Naive thymus-derived CD4-positive, alpha-beta T cell (primary cell): ENCODE results near the gene STAT4. TPM values are rescaled to one million over a fixed set of nuclear protein-coding genes. Genes with fewer than 3 reads are reported as not detected.

Experiments used
- ATAC-seq: fragments of 150-1000 bp; cut with Tn5 transposase; 2 replicates; pipeline ENCODE4 v1.10.0; 2021; ENCODE audit warnings: mild to moderate bottlenecking, moderate library complexity
- CTCF ChIA-PET: fragments of 350-600 bp; sonication (Branson Sonifier 250); formaldehyde crosslinking; loops from one replicate; lab custom pipeline; 2021; ENCODE audit warnings: antibody characterized with exemption; lab: Charles Lee
- POLR2A ChIA-PET: fragments of 350-600 bp; sonication (Branson Sonifier 250); formaldehyde crosslinking; loops from one replicate; lab custom pipeline; 2021; ENCODE audit warnings: antibody characterized with exemption, inconsistent platforms; lab: Charles Lee
- DNase-seq, 9 donors: peaks; one replicate each; pipeline versions ENCODE4 v3.0.0 to v3.0.0-alpha.2; 2020 to 2022; ENCODE audit warnings: mixed read lengths in 1 of 9
- H3K27ac ChIP-seq: one replicate; pipeline ENCODE4 v1.7.0; 2013; ENCODE audit warnings: mild to moderate bottlenecking, low read depth, low read length, moderate library complexity
- H3K27me3 ChIP-seq, 2 donors: one replicate each; pipeline ENCODE4 v1.7.0; 2013; ENCODE audit warnings: low read length in 2 of 2, mild to moderate bottlenecking in 2 of 2, moderate library complexity in 2 of 2; ENCODE audit not compliant: control insufficient read depth in 2 of 2, insufficient read depth in 2 of 2
- H3K36me3 ChIP-seq, 3 experiments: 1 replicate in 2 of 3; 2 replicates in 1 of 3; pipeline ENCODE4 v1.7.0; 2013; ENCODE audit warnings: low read length in 3 of 3, mild to moderate bottlenecking in 3 of 3, moderate library complexity in 1 of 3; ENCODE audit not compliant: insufficient read depth in 3 of 3, control insufficient read depth in 2 of 3
- H3K4me1 ChIP-seq, 2 donors: one replicate each; pipeline ENCODE4 v1.7.0; 2013; ENCODE audit warnings: low read length in 2 of 2, mild to moderate bottlenecking in 2 of 2, moderate library complexity in 1 of 2; ENCODE audit not compliant: control insufficient read depth in 2 of 2, insufficient read depth in 2 of 2
- H3K4me3 ChIP-seq: 2 replicates; pipeline ENCODE4 v1.7.0; 2013; ENCODE audit warnings: mild to moderate bottlenecking, low read length
- H3K9me3 ChIP-seq, 3 experiments: 1 replicate in 2 of 3; 2 replicates in 1 of 3; pipeline ENCODE4 v1.7.0; 2013; ENCODE audit warnings: low read length in 3 of 3; ENCODE audit not compliant: control insufficient read depth in 2 of 3
- H3K27ac Mint-ChIP-seq, 9 donors: one replicate each; pipeline ENCODE4 v1.8.0; 2020 to 2022; ENCODE audit warnings: mixed read lengths in 9 of 9, mild to moderate bottlenecking in 8 of 9, moderate library complexity in 5 of 9, inconsistent platforms in 2 of 9
- H3K27me3 Mint-ChIP-seq, 5 donors: one replicate each; pipeline ENCODE4 v1.8.0; 2021 to 2022; ENCODE audit warnings: mixed read lengths in 5 of 5, mild to moderate bottlenecking in 1 of 5
- H3K36me3 Mint-ChIP-seq, 5 donors: one replicate each; pipeline ENCODE4 v1.8.0; 2020 to 2022; ENCODE audit warnings: mixed read lengths in 5 of 5, mild to moderate bottlenecking in 3 of 5, inconsistent platforms in 1 of 5
- H3K4me1 Mint-ChIP-seq, 7 donors: one replicate each; pipeline ENCODE4 v1.8.0; 2020 to 2022; ENCODE audit warnings: mixed read lengths in 7 of 7, mild to moderate bottlenecking in 3 of 7, inconsistent platforms in 1 of 7
- H3K4me3 Mint-ChIP-seq, 10 donors: one replicate each; pipeline ENCODE4 v1.8.0; 2020 to 2022; ENCODE audit warnings: mild to moderate bottlenecking in 10 of 10, mixed read lengths in 10 of 10, moderate library complexity in 6 of 10, inconsistent platforms in 2 of 10
- H3K9me3 Mint-ChIP-seq, 11 donors: one replicate each; pipeline ENCODE4 v1.8.0; 2020 to 2022; ENCODE audit warnings: mixed read lengths in 11 of 11, mild to moderate bottlenecking in 4 of 11, inconsistent platforms in 1 of 11, moderate library complexity in 1 of 11
- intact Hi-C, 2 donors: fragments of 100-400 bp; cut with micrococcal nuclease; formaldehyde crosslinking; loops; one replicate each; pipeline ENCODE4 v1.15.1; 2023
- polyA plus RNA-seq, 2 donors: library from polyadenylated mRNA; unstranded; fragments of 300-500 nt; fragmentation: Illumina TruSeq; gene quantifications; one replicate each; pipeline ENCODE4 v1.2.3, GENCODE V29; 2021
- total RNA-seq, 6 experiments: library from RNA in 5 of 6; stranded (reverse) in 5 of 6; gene quantifications; 1 replicate in 5 of 6; 2 replicates in 1 of 6; pipeline ENCODE4 v1.2.3 and lab custom pipeline; 2021 to 2026

Gene STAT4
- total and polyA plus RNA-seq, 7 experiments from 2014 or later, result 52.4 to 132 (median 114) TPM

DNA sequence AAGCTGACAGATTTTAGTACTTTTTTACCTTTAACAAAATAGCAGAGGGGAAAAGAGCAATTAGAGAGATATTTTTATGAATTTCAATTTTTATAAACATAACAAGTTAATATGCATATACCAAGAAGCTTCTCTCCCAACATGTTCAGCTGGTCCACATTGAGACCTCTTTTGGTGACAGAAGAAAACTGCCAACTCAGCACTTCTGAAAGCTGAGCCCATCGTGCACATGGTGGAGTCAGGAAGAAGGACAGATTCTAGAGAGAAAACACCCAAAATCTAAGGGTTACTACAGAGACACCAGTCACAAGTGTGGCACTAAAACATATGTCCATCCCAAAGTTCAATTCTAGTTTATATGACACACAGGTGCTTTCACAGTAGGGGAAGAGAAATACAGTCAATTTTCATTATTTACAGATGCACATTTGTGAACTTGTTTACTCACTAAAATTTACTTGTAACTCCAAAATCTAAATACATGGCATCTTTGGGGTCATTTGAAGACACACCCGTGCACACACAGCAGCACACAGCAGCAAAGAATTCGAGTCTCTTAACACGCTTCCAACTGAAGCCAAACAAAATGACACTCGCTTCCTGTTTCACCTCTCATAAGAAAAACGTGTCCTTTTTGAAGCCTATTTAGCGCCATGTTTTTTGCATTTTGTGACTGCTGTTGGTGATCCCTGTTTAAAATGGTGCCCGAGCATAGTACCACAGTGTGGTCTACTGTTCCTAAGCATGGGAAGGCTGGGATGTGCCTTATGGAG, 168.3 kb downstream of the STAT4 start:
- H3K36me3 ChIP-seq, result peaks cover 67 to 99% (median 97%) of the 10 kb centered on the region in 3 experiments
- Mint-ChIP-seq H3K27me3 (no peaks in the 10 kb centered on the region), H3K4me3 (peak overlapping the region in 7 of 10 donors; percentile 2 to 54 (median 33)), H3K27ac (peak overlapping the region; percentile 64 to 98 (median 90)), H3K9me3 (peaks cover 0 to 2% (median 0%) of the 10 kb centered on the region in 11 donors), H3K4me1 (peaks cover 21 to 86% (median 80%) of the 10 kb centered on the region in 7 donors), H3K36me3 (peaks cover 29 to 92% (median 81%) of the 10 kb centered on the region in 5 donors)
- ATAC-seq (no peak), DNase-seq (peak in 2 of 9 donors; percentile 14 to 26)
- no peaks in the 10 kb centered on the region for H3K27me3 ChIP-seq
- H3K4me1 ChIP-seq, result peaks cover 0 to 51% of the 10 kb centered on the region in 2 donors
- intact Hi-C loops, result loop anchor here in 1 of 2 donors (2.0 to 5.0 kb wide), 2 partner anchors 16 to 40 kb away; no protein-coding TSS in a partner anchor
- no peaks in the 10 kb centered on the region for H3K9me3 ChIP-seq
- H3K27ac ChIP-seq, result peak overlapping the region; percentile 54
- H3K4me3 ChIP-seq, result no peak overlapping the region
- POLR2A ChIA-PET, result interaction anchor here (1.0 to 2.3 kb wide), 4 partner anchors 11 to 38 kb away, joined by 3 to 13 read pairs (median 7); no protein-coding TSS in a partner anchor
- CTCF ChIA-PET, result interaction anchor here (0.6 to 1.4 kb wide), 4 partner anchors 11 to 1391 kb away, joined by 3 read pairs; no protein-coding TSS in a partner anchor

DNA sequence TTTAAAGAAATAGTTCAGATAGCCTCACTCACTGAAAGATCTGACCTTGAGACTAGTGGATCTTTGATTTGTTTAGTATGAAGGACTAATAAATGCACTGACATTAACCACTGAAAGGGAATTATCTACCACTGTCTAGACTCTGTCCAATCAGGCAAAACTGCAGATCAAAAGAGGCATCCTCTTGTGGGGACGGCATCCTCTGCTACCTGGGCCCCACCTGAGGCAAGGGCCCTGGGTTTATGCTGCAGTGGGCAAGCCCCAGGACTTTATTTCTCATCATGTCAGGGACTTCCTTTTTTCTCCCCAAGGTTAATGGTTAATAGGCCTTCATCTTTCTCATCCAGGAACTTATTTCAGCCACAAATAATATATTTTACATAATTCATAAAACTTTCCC, 169.1 kb downstream of the STAT4 start:
- no peak overlapping the region for H3K4me3 ChIP-seq
- Mint-ChIP-seq H3K27ac (peak overlapping the region; percentile 59 to 98 (median 90)), H3K36me3 (peaks cover 27 to 90% (median 79%) of the 10 kb centered on the region in 5 donors), H3K4me3 (peak overlapping the region in 2 of 10 donors; percentile 2 to 46), H3K27me3 (no peaks in the 10 kb centered on the region), H3K4me1 (peaks cover 20 to 83% (median 77%) of the 10 kb centered on the region in 7 donors), H3K9me3 (peaks cover 0 to 2% (median 0%) of the 10 kb centered on the region in 11 donors)
- intact Hi-C loops, result loop anchor here in 1 of 2 donors (2.0 to 5.0 kb wide), 2 partner anchors 15 to 41 kb away; no protein-coding TSS in a partner anchor
- H3K27ac ChIP-seq, result peak overlapping the region; percentile 54
- peaks cover 63 to 95% (median 94%) of the 10 kb centered on the region in 3 experiments for H3K36me3 ChIP-seq
- H3K4me1 ChIP-seq, result peaks cover 0 to 44% of the 10 kb centered on the region in 2 donors
- ATAC-seq (no peak), DNase-seq (no peak)
- CTCF ChIA-PET, result interaction anchor here (0.7 to 1.4 kb wide), 3 partner anchors 12 to 184 kb away, joined by 3 read pairs; no protein-coding TSS in a partner anchor
- POLR2A ChIA-PET, result interaction anchor here (0.7 to 1.2 kb wide), 4 partner anchors 27 to 772 kb away, joined by 3 read pairs; partner anchors contain the start of gene GLS
- no peaks in the 10 kb centered on the region for H3K27me3 ChIP-seq
- H3K9me3 ChIP-seq, result no peaks in the 10 kb centered on the region

DNA sequence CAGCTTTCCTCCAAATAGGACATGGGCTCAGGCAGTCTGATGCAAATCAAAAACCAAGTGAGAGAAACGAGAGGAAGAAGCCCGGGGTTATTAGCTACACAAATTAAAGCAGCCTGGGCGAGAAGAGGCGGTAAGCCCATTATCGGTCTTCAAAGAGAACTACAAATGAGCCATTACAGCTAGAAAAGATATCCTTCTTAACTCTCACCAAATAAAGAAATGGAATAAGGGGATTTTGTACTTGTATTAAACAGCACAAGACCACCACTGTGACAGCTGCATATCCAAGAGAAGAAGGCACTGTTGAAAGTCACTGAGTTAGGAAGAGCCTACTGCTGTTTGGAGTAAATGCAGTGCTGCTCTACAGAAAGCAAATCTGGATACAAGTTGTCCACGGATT, 169.5 kb downstream of the STAT4 start:
- peak overlapping the region; percentile 54 for H3K27ac ChIP-seq
- peak overlapping the region; percentile 64 to 98 (median 92) for H3K27ac Mint-ChIP-seq
- peaks cover 27 to 92% (median 80%) of the 10 kb centered on the region in 5 donors for H3K36me3 Mint-ChIP-seq
- H3K27me3 ChIP-seq, result no peaks in the 10 kb centered on the region
- H3K4me3 Mint-ChIP-seq, result peak overlapping the region in 1 of 10 donors; percentile 59
- ATAC-seq (no peak), DNase-seq (no peak)
- peaks cover 18 to 85% (median 74%) of the 10 kb centered on the region in 7 donors for H3K4me1 Mint-ChIP-seq
- H3K9me3 ChIP-seq, result no peaks in the 10 kb centered on the region
- H3K4me3 ChIP-seq, result no peak overlapping the region
- H3K36me3 ChIP-seq, result peaks cover 63 to 95% (median 94%) of the 10 kb centered on the region in 3 experiments
- intact Hi-C loops, result loop anchor here in 1 of 2 donors (5.0 kb wide), 1 partner anchor 41 kb away; no protein-coding TSS in a partner anchor
- H3K9me3 Mint-ChIP-seq, result peaks cover 0 to 2% (median 0%) of the 10 kb centered on the region in 11 donors
- CTCF ChIA-PET, result interaction anchor here (1.0 to 1.4 kb wide), 2 partner anchors 12 to 131 kb away, joined by 3 read pairs; no protein-coding TSS in a partner anchor
- H3K4me1 ChIP-seq, result peaks cover 0 to 40% of the 10 kb centered on the region in 2 donors
- H3K27me3 Mint-ChIP-seq, result no peaks in the 10 kb centered on the region
- POLR2A ChIA-PET, result interaction anchor here (0.7 to 1.2 kb wide), 5 partner anchors 20 to 772 kb away, joined by 3 read pairs; partner anchors contain the start of gene GLS

DNA sequence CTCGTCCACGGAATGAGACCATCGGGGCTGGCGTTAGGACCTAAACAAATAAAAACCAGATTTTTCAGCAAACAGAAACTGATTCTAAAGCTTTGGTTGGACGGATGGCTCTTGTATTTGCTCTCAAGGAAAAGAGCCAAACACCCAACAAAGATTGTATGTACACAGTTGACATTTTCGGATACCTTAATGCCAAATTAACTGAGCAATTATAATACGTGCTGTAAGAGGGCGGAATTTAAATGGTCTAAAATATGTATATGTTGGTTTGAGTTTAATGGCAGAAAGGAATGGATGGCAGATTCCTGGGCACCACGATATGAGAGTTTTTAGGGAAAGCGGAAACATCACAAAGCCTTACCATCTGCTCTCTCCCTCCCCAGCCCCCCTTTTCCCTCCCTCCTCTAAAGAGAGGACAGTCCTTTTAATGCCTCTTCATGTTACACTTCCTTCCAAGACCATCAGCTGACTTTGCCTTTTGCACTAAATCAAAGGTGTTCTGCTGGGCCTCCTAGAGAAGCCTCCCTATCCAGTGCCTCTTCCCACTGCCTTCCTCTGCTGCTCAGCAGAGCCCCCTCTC, 170.1 kb downstream of the STAT4 start:
- H3K27ac Mint-ChIP-seq, result peak overlapping the region; percentile 64 to 98 (median 92)
- H3K4me3 Mint-ChIP-seq, result peak overlapping the region in 9 of 10 donors; percentile 16 to 79 (median 55)
- CTCF ChIA-PET, result no interaction called here
- Histone ChIP-seq H3K36me3 (peaks cover 63 to 95% (median 94%) of the 10 kb centered on the region in 3 experiments), H3K4me1 (peaks cover 0 to 34% of the 10 kb centered on the region in 2 donors), H3K9me3 (no peaks in the 10 kb centered on the region), H3K27me3 (no peaks in the 10 kb centered on the region), H3K27ac (peak overlapping the region; percentile 54), H3K4me3 (no peak overlapping the region)
- peaks cover 15 to 78% (median 69%) of the 10 kb centered on the region in 7 donors for H3K4me1 Mint-ChIP-seq
- ATAC-seq (no peak), DNase-seq (no peak)
- peaks cover 27 to 89% (median 78%) of the 10 kb centered on the region in 5 donors for H3K36me3 Mint-ChIP-seq
- no peaks in the 10 kb centered on the region for H3K27me3 Mint-ChIP-seq
- H3K9me3 Mint-ChIP-seq, result peaks cover 0 to 2% (median 0%) of the 10 kb centered on the region in 11 donors
- intact Hi-C loops, result loop anchor here in 1 of 2 donors (1.0 to 5.0 kb wide), 2 partner anchors 8 to 42 kb away; no protein-coding TSS in a partner anchor
- POLR2A ChIA-PET, result interaction anchor here (0.7 to 1.2 kb wide), 6 partner anchors 13 to 773 kb away, joined by 3 to 4 read pairs (median 3); partner anchors contain the start of gene GLS

DNA sequence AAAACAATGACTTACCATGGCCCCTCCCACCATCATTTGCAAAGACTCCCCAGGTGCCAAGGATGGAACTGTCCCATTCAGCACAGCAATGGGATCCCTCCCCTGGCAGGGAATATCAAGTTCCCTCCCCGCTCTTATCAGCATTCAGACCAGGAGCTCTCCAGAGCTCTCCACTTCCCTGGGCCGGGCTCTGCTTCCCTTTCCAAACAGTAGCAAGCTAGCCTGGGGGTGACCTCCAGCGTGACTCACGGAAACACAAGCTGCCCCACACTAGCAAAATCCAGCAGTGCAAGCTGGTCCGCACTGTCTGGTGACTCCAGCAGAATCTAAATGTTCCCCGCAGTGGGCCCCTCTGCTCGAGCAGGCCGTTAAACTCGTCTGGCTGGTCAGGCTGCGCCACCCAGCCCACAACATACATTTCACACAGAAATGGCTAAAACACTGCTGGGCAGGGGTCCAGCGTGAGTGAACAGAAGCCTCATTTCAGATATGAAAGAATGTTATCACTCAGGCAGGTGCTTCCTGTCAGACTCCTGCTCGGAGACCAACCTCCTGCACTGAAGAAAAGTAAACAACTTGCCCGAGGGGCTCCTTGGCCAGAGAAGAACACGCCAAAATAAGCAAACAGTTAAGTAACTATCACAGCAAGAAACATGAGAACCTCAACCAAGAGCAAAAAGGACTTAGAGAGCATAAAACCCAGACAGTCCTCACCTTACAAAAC, 170.7 kb downstream of the STAT4 start:
- Histone ChIP-seq H3K4me1 (peaks cover 0 to 31% of the 10 kb centered on the region in 2 donors), H3K27ac (peak overlapping the region; percentile 54), H3K4me3 (no peak overlapping the region), H3K36me3 (peaks cover 66 to 95% (median 94%) of the 10 kb centered on the region in 3 experiments), H3K27me3 (no peaks in the 10 kb centered on the region), H3K9me3 (no peaks in the 10 kb centered on the region)
- Mint-ChIP-seq H3K4me3 (peak overlapping the region in 9 of 10 donors; percentile 16 to 79 (median 55)), H3K27ac (peak overlapping the region; percentile 62 to 98 (median 92)), H3K36me3 (peaks cover 27 to 89% (median 78%) of the 10 kb centered on the region in 5 donors), H3K9me3 (peaks cover 0 to 2% (median 0%) of the 10 kb centered on the region in 11 donors), H3K27me3 (no peaks in the 10 kb centered on the region), H3K4me1 (peaks cover 15 to 77% (median 63%) of the 10 kb centered on the region in 7 donors)
- intact Hi-C loops, result loop anchor here (1.0 to 5.0 kb wide), 3 partner anchors 8 to 42 kb away; partner anchors contain the start of gene STAT1 (in 1 of the 2)
- ChIA-PET CTCF (interaction anchor here (0.9 kb wide), 1 partner anchor 17 kb away, joined by 3 read pairs; no protein-coding TSS in a partner anchor), POLR2A (interaction anchor here (0.9 to 1.8 kb wide), 5 partner anchors 12 to 99 kb away, joined by 3 to 4 read pairs (median 3); no protein-coding TSS in a partner anchor)
- DNase-seq (no peak), ATAC-seq (no peak)
